GM21723 (cell line): ENCODE results near the gene MYO9B.

ENCODE experiments used
- ATAC-seq: cut with Tn5 transposase; IDR thresholded peaks from one replicate; pipeline ENCODE4 v1.9.1; 2021; ENCODE audit warnings: mild to moderate bottlenecking, moderate library complexity; ENCODE audit not compliant: unreplicated experiment

MYO9B gene

DNA sequence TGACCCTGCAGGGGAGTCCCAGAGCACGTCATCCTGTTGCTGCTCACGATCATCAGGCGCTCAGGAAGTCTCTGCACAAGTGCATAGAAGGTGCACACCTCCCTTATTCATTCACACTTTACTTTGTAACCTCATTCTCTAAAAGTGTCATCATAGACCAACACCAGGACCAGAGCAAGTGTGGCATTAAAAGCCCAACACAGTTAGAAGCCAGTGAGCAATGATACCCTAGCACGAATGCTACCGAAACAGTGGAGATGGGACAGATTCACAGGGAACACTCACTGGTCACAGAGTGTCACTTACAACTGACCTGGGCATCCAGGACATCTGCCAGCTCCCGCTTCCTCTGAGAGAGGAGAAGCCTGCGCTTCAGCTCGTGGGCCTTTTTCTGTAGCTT, 17.3 kb upstream of the MYO9B start:
- ATAC-seq = no peak

DNA sequence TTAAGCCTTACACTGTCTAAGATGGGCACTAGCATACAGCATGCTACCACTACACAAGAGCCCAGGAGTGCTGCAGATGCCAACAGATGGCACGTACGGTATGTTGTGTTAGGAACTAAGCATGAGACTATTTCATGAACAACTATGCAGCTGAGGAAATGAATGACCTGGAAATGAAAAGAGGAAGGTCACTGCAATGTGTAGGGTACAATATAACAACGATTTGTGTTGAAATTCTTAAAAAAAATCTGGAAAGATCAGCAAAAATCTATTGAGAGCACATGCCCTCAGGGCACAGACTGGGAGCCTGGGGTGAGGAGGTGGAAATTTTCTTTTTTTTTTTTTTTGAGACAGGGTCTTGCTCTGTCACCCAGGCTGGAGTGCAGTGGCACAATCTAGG, 14.8 kb upstream of the MYO9B start:
- no peak for ATAC-seq

DNA sequence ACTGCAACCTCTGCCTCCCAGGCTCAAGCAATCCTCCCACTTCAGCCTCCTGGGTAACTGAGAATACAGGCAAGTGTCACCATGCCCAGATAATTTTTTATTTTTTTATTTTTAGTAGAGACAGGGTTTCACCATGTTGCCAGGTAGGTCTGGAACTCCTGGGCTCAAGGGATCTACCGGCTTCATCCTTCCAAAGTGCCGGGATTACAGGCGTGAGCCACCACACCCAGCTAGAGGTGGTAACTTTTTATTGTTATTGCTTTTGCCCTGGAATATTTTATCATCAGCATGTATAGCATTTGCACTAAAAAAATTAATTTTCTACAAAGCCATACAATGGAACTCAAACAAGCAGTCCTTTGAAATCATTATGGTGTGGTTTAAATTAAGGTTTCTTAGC, 14.4 kb upstream of the MYO9B start:
- no peak for ATAC-seq

DNA sequence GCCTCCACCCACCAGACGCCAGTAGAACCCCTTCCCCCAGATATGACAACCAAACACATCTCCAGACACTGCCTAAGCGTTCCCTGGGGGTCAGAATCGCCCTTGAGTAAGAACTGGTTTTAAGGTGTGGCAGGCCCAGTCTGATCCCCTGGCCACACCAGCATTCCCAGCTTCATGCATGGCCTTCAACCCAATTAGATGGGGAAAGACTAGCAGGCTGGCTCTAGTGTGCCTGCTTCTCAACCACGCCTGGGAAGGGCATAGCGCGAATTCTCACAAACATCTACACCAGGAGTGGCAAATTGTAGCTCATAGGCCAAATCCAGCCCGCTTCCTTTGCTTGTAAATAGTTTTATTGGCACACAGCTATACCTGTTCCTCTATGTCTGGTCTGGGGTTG, 13.9 kb upstream of the MYO9B start:
- no peak for ATAC-seq

DNA sequence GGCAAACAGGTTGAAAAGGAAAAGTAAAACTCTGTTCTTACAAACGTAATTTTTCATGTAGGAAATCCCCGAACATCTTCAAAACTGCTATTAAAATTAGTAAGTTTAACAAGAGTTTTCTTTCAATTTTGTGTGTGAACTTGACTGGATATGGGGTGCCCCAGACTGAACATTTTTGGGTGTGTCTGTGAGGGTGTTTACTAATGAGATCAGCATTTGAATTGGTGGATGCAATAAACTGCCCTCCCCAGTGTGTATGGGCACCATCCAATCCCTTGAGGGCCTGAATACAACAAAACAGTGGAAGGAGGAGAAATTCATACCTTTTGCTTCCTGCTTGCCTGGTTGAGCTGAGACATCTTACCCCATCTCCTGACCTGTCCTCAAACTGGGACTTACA, 12.1 kb upstream of the MYO9B start:
- ATAC-seq = no peak

DNA sequence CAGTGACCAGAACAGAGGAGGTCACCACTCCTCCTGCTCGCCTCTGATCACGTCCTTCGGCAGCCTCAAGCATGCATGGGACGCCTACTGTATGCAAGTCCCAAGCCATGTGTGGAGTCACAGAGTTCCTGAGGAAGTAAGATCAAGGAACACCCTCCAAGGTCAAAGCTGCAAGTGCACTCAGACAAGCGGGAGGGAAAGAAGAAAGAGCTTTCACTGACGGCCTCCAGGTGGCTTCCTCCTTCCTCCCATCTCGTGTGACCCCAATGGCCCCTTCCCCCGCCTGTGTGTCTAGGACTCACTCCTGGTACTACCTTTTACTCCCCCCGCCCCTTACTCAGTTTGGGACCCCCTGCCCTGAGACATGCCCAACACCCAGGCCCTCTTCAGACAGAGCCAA, 6.4 kb upstream of the MYO9B start:
- ATAC-seq = no peak

DNA sequence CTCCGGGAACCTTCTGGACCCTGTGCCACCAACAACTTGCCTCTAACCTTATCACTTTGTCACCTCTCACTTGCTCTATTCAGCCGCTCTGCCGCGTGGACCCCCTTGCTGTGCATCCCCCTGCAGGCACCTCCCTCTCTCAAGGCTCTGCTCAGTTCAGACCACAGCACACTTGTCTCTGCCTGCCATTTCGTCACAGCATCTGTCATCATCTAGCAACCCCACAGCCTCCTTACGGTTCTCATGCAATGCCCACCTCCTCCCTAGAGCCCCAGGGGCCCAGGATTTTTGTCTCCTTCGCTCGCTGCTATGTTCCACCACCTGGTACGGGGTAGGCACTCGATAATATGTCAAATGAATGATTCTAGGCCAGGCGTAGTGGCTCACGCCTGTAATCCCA, 5.2 kb upstream of the MYO9B start:
- no peak for ATAC-seq

DNA sequence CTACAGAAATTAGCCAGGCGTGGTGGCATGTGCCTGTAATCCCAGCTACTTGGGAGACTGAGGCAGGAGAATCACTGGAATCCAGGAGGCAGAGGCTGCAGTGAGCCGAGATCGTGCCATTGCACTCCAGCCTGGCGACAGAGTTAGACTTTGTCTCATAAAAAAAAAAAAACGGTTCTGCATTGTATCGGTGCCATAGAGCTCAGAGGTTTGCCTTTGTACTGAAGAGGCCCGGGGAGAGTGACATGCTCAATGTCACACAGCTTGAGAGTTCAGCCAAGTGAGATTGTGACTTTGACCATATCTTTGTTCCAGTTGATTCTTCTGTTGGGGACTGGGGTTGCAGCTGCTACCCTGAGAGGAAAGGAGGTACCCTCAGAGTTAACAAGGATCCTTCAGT, 4.7 kb upstream of the MYO9B start:
- ATAC-seq = no peak

DNA sequence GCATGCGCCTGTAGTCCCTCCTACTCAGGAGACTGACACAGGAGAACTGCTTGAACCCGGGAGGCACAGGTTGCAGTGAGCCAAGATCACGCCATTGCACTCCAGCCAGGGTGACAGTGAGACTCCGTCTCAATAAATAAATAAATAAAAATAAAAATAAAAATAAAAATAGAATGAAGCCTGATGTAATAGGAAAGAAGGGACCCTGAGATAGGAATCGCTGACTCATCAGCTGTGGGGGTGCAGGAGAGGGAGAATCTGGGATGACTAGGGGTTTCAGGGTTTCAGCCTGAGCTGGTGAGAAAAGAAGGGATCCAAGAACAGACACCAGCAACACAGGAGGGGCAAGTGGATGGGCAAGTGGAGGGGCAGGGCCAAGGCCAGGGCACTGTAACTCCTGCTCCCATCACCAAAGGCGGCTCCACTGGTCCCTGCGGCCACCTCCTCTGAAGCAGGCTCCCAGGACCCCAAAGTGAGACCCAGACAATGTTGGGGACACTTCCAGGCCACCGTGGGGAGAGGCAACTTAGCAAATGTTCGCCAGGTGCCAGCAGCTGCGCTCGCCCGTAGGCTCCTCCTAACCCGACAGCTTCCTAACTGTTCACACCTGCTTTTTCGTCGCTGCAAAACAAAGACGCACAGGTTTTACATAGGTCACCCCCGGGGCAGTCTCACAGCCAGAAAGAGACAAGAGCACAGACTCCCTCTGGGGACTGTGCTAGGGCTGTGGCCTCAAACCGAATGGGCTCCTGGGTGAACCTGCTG, 1.5 kb upstream of the MYO9B start:
- no peak for ATAC-seq

DNA sequence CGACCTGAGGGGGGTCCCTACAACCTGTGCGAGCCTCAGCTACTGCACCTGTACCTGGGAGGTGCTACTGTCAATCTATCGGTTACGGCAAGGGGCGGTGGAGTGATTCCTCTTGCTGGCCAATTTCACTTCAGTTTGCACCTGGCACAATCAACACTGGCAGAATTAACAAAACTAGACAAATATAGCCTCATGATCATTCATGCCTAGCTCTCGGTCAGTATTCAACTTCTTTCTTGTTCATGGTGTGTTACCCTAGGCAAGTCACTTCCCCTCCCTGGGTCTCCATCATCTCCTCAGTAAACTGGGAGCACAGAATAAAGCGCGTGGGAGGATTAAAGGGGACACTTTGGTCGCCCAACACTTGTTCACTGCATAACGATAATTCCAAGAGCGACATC, 943 bp upstream of the MYO9B start:
- ATAC-seq = no peak

DNA sequence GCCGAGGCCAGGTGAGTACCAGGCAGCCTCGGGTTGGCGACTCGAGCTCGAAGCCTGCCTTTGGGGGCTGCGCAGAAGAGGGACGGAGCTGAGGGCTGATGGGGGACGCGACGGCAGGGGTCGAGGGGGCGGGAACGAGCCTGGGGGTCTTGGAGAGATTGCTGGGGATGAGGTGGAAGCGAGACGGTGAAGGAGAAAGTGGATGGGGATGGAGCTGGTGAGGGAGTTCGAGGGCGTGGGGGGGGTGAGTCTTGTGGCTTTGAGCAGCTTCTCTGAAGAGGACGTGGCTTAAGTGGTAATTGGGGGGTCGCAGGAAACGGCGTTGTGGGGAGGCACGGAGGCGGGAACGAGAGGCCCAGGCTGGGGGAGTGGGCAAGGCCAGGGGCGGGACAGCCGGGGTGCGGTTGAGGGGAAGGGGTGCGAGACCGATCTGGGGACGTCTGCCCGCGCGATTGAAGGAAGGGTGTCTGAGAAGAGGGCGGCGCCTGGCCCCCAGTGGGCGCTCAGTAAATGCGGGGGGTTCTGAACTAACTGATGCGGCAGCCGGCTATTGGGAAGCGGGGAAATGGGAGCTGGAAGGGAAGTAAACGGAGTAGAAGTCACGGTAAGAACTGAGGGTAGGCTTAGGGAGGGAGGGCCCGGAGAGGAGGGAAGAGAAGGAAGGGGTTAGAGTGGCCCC, 426 bp downstream of the MYO9B start:
- no peak for ATAC-seq

DNA sequence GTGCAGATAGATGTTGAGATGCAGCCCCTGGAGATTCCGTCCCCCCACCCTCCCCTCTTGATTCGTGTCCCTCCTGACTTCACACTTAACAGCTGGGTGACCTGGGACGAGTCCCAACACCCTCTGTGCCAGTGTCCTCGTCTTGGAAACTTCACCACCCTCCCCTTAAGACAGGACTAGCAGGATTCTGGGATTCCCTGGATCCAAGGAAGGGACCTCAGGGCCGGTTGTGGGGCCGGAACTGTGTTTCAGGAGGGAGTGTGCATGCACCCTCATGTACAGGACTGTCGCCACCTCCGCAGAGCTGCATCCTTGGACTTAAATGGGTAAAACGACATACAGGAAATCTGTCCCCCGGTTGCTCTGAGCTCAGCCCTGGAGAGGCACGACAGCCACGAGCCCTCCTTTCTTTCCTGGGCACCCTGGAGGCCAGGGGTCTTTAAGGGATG, 990 bp downstream of the MYO9B start:
- no peak for ATAC-seq

DNA sequence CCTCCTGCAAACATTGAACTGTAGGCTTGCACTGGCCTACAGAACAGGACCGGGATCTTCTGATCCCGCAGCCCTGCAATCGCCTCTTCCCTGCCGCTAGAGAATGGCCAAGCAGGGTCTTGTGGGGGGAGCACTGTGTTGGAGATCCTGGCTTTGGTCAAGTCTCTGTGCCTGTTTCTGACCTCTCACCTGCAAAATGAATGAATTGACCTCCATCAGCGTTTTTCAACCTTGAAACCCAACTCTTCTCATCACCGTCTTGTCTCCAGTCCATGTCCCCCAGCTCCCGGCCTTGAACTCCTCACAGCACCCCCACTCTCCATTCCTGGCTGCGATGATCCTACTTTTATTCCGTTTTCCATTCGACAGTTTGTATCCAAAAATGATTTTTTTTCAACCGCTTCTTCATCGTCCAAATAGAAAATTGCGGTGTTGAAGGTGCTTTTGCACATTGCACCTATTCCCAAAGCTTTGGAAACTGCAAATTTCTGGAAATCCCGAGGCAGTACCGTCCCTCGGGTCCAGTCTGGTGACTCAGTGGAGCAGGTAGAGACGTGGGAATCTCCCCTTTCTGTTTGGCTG, 2.0 kb downstream of the MYO9B start:
- ATAC-seq = no peak

DNA sequence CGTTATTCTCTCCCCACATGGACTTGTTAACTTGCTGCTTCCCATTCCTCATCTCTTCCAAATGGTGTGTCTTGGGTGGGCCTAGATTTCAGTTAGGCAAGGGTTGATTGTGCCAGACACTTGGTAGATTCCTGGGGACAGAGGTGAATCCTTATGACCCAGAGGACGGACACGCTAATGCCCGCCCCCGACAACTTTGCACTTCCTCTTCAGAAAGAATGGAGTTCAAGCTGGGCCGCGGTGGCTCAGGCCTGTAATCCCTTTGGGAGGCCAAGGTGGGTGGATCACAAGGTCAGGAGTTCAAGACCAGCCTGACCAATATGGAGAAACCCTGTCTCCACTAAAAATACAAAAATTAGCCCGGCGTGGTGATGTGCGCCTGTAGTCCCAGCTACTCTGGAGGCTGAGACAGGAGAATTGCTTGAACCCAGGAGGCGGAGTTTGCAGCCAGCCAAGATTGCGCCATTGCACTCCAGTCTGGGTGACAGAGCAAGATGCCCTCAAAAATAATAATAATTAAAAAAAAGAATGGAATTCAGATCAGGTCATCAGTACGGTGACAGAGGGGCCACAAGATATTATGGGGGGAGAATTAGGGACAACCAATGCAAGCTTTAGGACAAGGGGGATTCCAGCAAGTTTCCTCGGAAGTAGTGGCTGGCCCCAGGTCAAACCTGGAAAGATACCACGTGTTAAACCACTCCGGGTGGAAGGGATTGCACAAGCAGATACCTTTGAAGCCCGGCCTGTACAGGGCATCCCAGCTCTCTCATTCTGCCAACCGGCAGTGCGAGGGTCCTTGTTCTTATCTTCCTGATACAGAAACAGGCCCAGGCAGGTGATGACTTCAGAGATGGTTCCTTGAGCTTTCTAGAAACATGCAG, 2.7 kb downstream of the MYO9B start:
- no peak for ATAC-seq

DNA sequence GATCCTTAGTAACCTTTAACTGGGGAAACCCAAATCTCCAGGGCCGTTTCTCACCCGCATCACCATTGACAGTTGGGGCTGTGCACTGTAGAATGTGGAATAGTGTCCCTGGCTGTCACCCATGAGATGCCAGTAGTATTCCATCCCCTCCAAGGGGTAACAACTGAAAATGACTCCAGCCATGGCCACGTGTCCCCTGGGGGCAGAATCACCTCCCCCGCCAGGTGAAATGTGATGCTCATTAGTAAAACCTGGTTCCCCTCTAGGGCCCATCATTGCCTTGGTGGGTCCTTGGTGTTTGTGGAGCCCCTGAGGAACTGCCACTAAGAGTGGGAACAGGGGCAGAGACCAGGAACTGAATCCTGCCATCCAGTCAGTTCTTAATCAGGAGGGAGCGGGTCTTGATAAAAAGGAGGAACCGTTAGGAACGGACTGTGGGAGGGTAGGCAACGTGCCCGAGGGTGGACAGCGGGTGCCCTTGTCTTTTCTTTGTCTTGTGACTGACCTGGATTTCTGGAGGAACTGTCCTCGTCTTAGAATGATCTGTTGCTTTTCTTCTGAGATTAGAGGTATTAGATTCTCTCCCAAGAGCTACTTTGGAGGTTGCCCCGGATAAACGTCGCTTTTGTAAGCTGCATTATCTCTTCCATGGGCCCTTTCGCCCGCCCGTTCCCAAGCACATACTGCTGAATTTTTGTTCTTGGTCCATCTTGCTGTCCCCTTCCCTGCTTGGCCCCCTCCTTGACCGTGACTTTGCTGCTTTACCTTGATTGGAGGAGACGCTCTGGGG, 3.5 kb downstream of the MYO9B start:
- no peak for ATAC-seq

DNA sequence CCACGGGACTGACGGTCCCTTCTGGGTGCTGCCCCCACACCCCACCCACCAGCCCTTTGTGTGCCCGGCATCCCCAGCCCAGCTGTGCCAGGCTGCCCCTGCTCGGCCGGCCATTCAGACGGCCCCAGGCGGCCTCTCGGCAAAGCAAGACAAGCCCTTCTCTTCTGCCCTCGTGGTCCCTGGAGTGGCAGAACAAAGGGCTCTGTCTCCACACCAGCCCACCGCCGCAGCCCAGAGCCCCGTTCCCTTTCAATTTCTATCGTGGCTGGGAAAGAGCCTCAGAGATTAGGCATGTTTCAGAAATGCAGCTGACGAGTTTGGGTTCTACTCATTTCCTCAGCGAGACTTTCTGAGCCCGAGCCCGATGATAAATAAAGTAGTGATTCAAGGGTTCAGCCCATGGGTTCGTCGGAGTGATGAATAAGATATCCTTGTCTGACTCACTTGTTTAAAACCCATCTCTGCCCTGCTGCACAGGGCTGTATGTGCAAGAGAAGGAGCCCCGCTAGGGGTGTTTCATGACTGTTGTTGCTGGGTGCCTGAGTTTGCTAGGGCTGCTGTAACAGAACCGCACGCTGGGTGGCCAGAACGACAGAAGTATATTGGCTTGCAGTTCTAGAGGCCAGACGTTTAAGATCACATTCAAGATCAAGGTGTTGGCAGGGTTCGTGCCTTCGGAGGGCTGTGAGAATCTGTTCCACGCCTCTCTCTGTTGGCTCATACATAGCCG, 4.3 kb downstream of the MYO9B start:
- peak; percentile 30 for ATAC-seq

DNA sequence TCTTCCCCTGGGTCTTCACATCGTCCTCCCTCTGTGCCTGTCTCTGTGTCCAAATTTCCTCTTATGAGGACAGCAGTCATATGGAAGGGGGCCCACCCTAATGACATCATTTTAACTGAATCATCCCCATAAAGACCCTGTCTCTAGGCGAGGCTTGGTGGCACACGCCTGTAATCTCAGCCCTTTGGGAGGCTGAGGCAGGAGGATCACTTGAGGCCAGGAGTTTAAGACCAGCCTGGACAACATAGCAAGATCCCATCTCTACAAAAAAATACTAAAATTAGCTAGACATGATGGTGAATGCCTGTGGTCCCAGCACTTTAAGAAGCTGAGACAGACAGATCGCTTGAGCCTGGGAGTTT, 4.8 kb downstream of the MYO9B start:
- ATAC-seq = no peak

DNA sequence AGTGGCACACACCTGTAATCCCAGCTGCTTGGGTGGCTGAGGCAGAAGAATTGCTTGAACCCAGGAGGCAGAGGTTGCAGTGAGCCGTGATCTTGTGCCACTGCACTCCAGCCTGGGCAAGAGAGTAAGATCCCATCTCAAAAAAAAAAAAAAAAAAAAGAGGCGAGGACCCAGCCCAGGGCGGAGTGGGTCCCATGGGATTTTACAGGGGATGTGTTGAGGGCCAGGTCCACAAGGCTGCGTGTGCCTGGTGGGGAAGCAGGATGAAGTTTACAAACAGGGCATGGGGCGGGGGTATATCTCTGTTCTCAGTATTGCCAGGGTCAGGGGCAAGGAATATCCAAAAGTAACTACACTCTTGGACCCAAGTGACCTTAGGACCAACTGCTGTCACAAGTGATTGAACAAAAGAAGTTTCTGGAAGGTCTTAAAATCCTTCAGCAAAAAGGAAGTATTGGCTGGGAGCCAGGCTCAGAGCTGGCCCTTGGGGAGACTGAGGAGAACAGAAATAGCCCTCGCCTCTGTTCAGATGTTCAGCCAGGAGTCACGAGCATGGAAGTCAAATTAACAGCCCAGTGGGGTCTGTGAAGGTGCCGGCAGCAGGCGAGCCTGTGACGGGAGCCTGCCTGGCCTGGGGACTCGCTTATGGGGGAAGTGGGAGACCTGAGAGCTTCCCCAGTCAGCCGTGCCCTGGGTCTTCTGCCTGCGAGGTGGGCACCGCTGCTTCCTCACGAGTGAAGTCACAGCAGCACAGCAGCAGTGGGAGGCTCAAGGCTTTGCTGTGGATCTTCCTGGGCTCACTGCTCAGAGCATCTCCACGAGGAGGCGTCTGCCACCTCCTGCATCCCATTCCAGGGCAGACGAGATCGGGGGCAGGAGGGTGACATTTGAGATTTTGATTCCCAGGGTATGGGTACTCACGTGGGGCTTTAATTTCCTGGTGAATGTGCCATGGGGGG, 6.4 kb downstream of the MYO9B start:
- no peak for ATAC-seq

DNA sequence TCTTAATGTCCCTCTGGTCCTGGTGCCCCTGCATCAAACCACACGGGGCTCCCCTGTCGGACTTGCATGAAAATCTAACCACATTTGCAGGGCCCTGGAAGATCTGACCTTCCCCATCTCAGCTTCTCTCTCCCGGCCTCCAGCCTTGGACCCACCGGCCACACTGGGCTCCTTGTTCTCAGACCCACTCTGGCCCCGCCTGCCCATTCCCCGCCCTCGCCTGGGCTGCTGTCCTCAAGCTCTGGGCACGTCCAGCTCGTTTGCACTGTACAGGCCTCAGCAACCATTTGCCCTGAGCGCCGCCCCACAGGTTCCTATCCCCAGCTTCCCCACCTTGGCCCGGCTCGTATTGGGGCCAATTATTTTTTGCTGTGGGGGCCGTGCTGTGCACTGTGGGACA, 10.5 kb downstream of the MYO9B start:
- no peak for ATAC-seq
